Ovary (tissue), 9 donors: Measurements from ENCODE around the gene CTNNAL1. TPM values are rescaled to one million over a fixed set of nuclear protein-coding genes. Genes with fewer than 3 reads are reported as not detected.
A peak's percentile ranks its signal among the peaks of the same experiment; 100 is the strongest.

Experiments used
- DNase-seq, 5 donors: peaks; one replicate each; pipeline ENCODE4 v3.0.0-alpha.2; 2019 to 2020
- H3K27ac ChIP-seq, 2 donors: fragments of 200-600 bp; one replicate each; pipeline versions ENCODE4 v1.5.1 to v1.8.0; 2019 to 2022
- H3K27me3 ChIP-seq: fragments of 200-600 bp; one replicate; pipeline ENCODE4 v1.8.0; 2022
- H3K36me3 ChIP-seq: fragments of 200-600 bp; sonication (generic); one replicate; pipeline ENCODE4 v1.5.1; 2019
- H3K4me1 ChIP-seq: one replicate; pipeline ENCODE4 v1.8.1; 2013; ENCODE audit warnings: mild to moderate bottlenecking, moderate library complexity; ENCODE audit not compliant: insufficient read depth
- H3K4me3 ChIP-seq: fragments of 200-600 bp; sonication (generic); one replicate; pipeline ENCODE4 v1.5.1; 2017
- H3K9me3 ChIP-seq, 2 donors: fragments of 200-600 bp in 1 of 2; sonication (generic) in 1 of 2; one replicate each; pipeline versions ENCODE4 v1.5.1 to v1.8.1; 2013 to 2019; ENCODE audit warnings: mild to moderate bottlenecking in 1 of 2, moderate library complexity in 1 of 2
- EP300 ChIP-seq: sonication (generic); formaldehyde crosslinking; IDR thresholded peaks from one replicate; pipeline ENCODE4 v1.6.1; 2017; ENCODE audit warnings: antibody characterized with exemption
- POLR2A ChIP-seq: fragments of 450-650 bp; IDR thresholded peaks from one replicate; pipeline ENCODE4 v1.6.1; 2017; ENCODE audit warnings: antibody characterized with exemption, mild to moderate bottlenecking, moderate library complexity
- WGBS, 3 donors: extraction: QIAGEN DNeasy Blood & Tissue Kit in 1 of 3; methylation state at CpG; one replicate each; pipeline versions ENCODE4 v1.1.5 to v1.1.7; 2013 to 2017; 5-methylcytosine and 5-hydroxymethylcytosine counted together
- intact Hi-C, 4 donors: fragments of 100-400 bp; cut with DNase I; formaldehyde crosslinking; loops; one replicate each; pipeline versions ENCODE4 v1.11.0 to v1.15.1; 2022 to 2023
- polyA plus RNA-seq, 2 donors: library from polyadenylated mRNA; stranded (reverse); fragments of 200-250 nt in 1 of 2; fragments of 350-450 nt in 1 of 2; fragmentation: Illumina TruSeq in 1 of 2; extraction: RNeasy Lipid Tissue Mini Kit (QIAGEN cat#74804) in 1 of 2; gene quantifications; one replicate each; pipeline ENCODE4 v1.2.3, GENCODE V29; 2013 to 2014
- total RNA-seq, 7 donors: library from RNA; depleted of rRNA in 2 of 7; stranded (reverse); fragments of >200 nt in 2 of 7; fragmentation: NEBNext Ultra II Directional in 3 of 7; extraction: Animal tissue kit (Norgen Biotek cat#: 25700) in 3 of 7; gene quantifications; one replicate each; pipeline versions ENCODE4 v1.1.0 to v1.2.4, GENCODE V29; 2016 to 2023
- TF ChIP-seq, protein P1 (sequence below), 3 donors: fragments of 450-650 bp in 2 of 3; fragments of 200-600 bp in 1 of 3; IDR thresholded peaks; one replicate each; pipeline versions ENCODE4 v1.5.1 to v1.8.0; 2016 to 2022; ENCODE audit warnings: antibody characterized with exemption in 3 of 3, mild to moderate bottlenecking in 1 of 3
- donor health status: DM: no; HTN: no; CAD: no; lungs with moderate emphysema.
- donor health status: DM: no; HTN: no; CAD: no.
- donor health status: Bipolar disorder and iron deficiency.
- donor health status: DM: yes; HTN: yes; CAD: no.
- donor health status: DM: no; HTN: no; CAD: no.
- donor health status: DM: yes; HTN: yes; CAD: no.

The CTNNAL1 gene
- total and polyA plus RNA-seq, 9 donors, result 82.4 to 238 (median 137) TPM

DNA sequence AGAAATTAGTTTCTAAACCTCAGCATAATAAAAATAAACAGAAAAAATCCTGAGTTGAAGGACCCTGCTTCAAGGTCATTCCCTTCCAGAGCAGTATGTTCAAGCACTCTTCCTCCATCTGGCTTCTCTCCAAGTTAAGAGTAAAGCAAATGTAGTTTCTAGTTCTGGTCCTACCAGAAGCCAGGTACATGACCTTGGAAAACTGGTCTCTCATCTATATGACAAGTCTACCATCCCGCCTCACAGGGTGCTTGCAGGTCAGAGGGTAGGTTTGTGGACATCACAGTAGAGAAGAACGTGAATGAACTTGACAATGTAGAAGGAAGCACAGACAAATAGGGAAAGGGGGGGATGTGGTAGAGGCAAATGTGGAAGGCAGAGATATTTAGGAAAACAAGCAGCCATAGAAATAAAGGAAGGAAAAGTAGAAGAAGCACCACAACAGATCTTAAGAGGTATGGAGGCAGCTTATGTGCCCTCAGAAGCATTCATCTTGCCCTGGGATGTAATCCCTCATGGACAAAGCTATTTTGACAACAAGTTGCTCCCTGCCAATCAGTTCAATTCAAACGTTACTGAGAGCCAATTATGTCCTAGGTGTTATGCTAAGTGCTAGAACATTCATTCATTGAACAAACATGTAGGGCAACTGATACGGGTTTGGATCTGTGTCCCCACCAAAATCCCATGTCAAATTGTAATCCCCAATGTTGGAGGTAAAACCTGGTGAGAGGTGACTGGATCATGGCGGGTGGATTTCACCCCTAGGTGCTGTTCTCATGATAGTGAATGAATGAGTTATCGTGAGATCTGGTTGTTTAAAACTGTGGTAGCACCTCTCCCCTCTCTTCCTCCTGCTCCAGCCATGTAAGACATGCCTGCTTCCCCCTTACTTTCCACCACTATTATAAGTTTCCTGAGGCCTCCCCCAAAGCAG is 23.7 kb upstream of the CTNNAL1 start:
- H3K27me3 ChIP-seq, result no peaks in the 10 kb centered on the region
- intact Hi-C loops, result loop anchor here in 1 of 4 donors (10.0 kb wide), 1 partner anchor 58 kb away; no protein-coding TSS in a partner anchor
- no peaks in the 10 kb centered on the region for H3K36me3 ChIP-seq
- 54 to 71% (median 58%) methylated on average over 6 of the region's 6 CpGs for whole genome bisulfite sequencing, 3 donors
- H3K4me1 ChIP-seq, result peaks cover 12% of the 10 kb centered on the region
- peak overlapping the region; percentile 9 to 65 for H3K27ac ChIP-seq
- no peak overlapping the region for H3K4me3 ChIP-seq
- H3K9me3 ChIP-seq, result no peaks in the 10 kb centered on the region
- TF ChIP-seq POLR2A (no peak), EP300 (no peak)
- TF ChIP-seq, protein P1, sequence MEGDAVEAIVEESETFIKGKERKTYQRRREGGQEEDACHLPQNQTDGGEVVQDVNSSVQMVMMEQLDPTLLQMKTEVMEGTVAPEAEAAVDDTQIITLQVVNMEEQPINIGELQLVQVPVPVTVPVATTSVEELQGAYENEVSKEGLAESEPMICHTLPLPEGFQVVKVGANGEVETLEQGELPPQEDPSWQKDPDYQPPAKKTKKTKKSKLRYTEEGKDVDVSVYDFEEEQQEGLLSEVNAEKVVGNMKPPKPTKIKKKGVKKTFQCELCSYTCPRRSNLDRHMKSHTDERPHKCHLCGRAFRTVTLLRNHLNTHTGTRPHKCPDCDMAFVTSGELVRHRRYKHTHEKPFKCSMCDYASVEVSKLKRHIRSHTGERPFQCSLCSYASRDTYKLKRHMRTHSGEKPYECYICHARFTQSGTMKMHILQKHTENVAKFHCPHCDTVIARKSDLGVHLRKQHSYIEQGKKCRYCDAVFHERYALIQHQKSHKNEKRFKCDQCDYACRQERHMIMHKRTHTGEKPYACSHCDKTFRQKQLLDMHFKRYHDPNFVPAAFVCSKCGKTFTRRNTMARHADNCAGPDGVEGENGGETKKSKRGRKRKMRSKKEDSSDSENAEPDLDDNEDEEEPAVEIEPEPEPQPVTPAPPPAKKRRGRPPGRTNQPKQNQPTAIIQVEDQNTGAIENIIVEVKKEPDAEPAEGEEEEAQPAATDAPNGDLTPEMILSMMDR (IDR thresholded peaks at IDR 0.05), result no peak
- no peak for DNase-seq

GRCh38 chr9:109035684-109036423 is 22.6 kb upstream of the CTNNAL1 start:
- Histone ChIP-seq H3K27ac (peak overlapping the region in 1 of 2 donors; percentile 65), H3K4me3 (no peak overlapping the region), H3K27me3 (no peaks in the 10 kb centered on the region), H3K36me3 (no peaks in the 10 kb centered on the region), H3K9me3 (no peaks in the 10 kb centered on the region), H3K4me1 (peaks cover 12% of the 10 kb centered on the region)
- DNase-seq, result peak; percentile 55 to 85 (median 74)
- 16 to 18% (median 17%) methylated on average over 2 of the region's 2 CpGs for WGBS, 3 donors
- intact Hi-C loops, result loop anchor here in 1 of 4 donors (10.0 kb wide), 1 partner anchor 59 kb away; no protein-coding TSS in a partner anchor
- TF ChIP-seq EP300 (no peak), POLR2A (no peak)
- TF ChIP-seq, protein P1 (IDR thresholded peaks at IDR 0.05), result no peak

GRCh38 chr9:109033941-109034700 is 20.8 kb upstream of the CTNNAL1 start:
- Histone ChIP-seq H3K4me3 (no peak overlapping the region), H3K4me1 (peaks cover 12% of the 10 kb centered on the region), H3K27me3 (no peaks in the 10 kb centered on the region), H3K9me3 (no peaks in the 10 kb centered on the region), H3K27ac (peak overlapping the region in 1 of 2 donors; percentile 26), H3K36me3 (no peaks in the 10 kb centered on the region)
- no peak for DNase-seq
- 69 to 86% (median 72%) methylated on average over 6 of the region's 6 CpGs for WGBS, 3 donors
- intact Hi-C loops, result loop anchor here in 1 of 4 donors (10.0 kb wide), 1 partner anchor 61 kb away; no protein-coding TSS in a partner anchor
- TF ChIP-seq EP300 (no peak), POLR2A (no peak)
- TF ChIP-seq, protein P1 (IDR thresholded peaks at IDR 0.05), result no peak

- Histone ChIP-seq H3K27ac (no peak overlapping the region), H3K4me3 (no peak overlapping the region), H3K36me3 (no peaks in the 10 kb centered on the region), H3K9me3 (no peaks in the 10 kb centered on the region), H3K4me1 (peaks cover 14% of the 10 kb centered on the region), H3K27me3 (no peaks in the 10 kb centered on the region)
- TF ChIP-seq, protein P1 (IDR thresholded peaks at IDR 0.05), result no peak
- TF ChIP-seq EP300 (no peak), POLR2A (no peak)
- intact Hi-C loops, result loop anchor here in 1 of 4 donors (10.0 kb wide), 1 partner anchor 64 kb away; no protein-coding TSS in a partner anchor
- 81 to 85% (median 83%) methylated on average over 3 of the region's 3 CpGs for WGBS, 3 donors
- no peak for DNase-seq
Measured at GRCh38 chr9:109031241-109031640, 17.9 kb upstream of the CTNNAL1 start.
